Measurements from ENCODE around the gene DCLK1. TPM values are rescaled to one million over a fixed set of nuclear protein-coding genes. Genes with fewer than 3 reads are reported as not detected.

The DCLK1 gene
- total RNA-seq, 4 donors from 2014 or later = 1.1 to 10.8 (median 6.7) TPM

GRCh38 chr13:35736876-35737275 is 394.3 kb downstream of the DCLK1 start:
- intact Hi-C loops (cut with DNase I; ENCODE audit: low total_unique reads) (no loop called here), in situ Hi-C loops (cut with MboI; ENCODE audit: low pct_ligation_motif_present in 1 of 4, low pct_unique_long_range_greater_than_20kb in 1 of 4, low sequenced_read_pairs in 3 of 4) (no loop called here)

GRCh38 chr13:35733827-35734226 is 397.4 kb downstream of the DCLK1 start:
- Histone ChIP-seq H3K4me1 (peaks cover 0 to 11% (median 0%) of the 10 kb centered on the region in 4 donors), H3K27me3 (no peaks in the 10 kb centered on the region), H3K27ac (no peak overlapping the region), H3K9me3 (no peaks in the 10 kb centered on the region), H3K4me3 (no peak overlapping the region), H3K36me3 (no peaks in the 10 kb centered on the region)
- 45 to 49% methylated on average over 4 of the region's 4 CpGs for WGBS, 2 donors (ENCODE audit: low coverage in 1 of 2)
- in situ Hi-C loops (cut with MboI; ENCODE audit: low pct_ligation_motif_present in 1 of 4, low pct_unique_long_range_greater_than_20kb in 1 of 4, low sequenced_read_pairs in 3 of 4) = no loop called here
- TF ChIP-seq EP300 (IDR thresholded peaks at IDR 0.05; ENCODE audit: low read depth) (no peak), CTCF (IDR thresholded peaks at IDR 0.05) (no peak)
- intact Hi-C loops (cut with DNase I; ENCODE audit: low total_unique reads) = no loop called here
- no peak for DNase-seq

More at GRCh38 chr13:35736876-35737275, 394.3 kb downstream of the DCLK1 start:
- no peaks in the 10 kb centered on the region for H3K9me3 ChIP-seq
- no peaks in the 10 kb centered on the region for H3K27me3 ChIP-seq
- no peaks in the 10 kb centered on the region for H3K36me3 ChIP-seq
- no peak for TF ChIP-seq EP300 (IDR thresholded peaks at IDR 0.05; ENCODE audit: low read depth)
- TF ChIP-seq POLR2AphosphoS5 (IDR thresholded peaks at IDR 0.05) = no peak
- no peak for TF ChIP-seq POLR2A (IDR thresholded peaks at IDR 0.05)
- no peak for TF ChIP-seq CTCF (IDR thresholded peaks at IDR 0.05)
- no peak for DNase-seq
- H3K4me3 ChIP-seq = no peak overlapping the region
- WGBS, 2 donors (ENCODE audit: low coverage in 1 of 2) = 36 to 45% methylated on average over 2 of the region's 2 CpGs
- no peak overlapping the region for H3K27ac ChIP-seq
- H3K4me1 ChIP-seq = peaks cover 0 to 9% (median 0%) of the 10 kb centered on the region in 4 donors

DNA sequence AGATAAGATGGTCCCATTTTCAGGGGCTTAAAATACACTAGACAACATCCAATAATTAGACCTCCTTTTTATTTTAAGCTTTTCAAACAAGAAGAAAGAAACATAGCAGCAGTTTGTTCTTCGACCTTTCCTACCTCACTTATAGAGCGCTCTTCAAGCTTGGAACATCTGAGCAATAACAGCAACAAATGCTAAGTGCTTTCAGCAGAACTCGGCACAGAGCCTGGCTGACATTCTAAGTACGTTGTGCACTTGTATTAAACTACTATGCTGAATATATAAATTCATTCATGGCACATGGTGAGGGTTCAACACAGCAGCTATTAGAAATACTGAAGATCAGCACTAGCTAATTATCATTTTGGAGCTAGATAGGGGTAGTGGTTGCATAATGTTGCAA is 398.6 kb downstream of the DCLK1 start:
- Histone ChIP-seq H3K4me1 (peaks cover 0 to 11% (median 0%) of the 10 kb centered on the region in 4 donors), H3K9me3 (no peaks in the 10 kb centered on the region), H3K27me3 (no peaks in the 10 kb centered on the region), H3K4me3 (no peak overlapping the region), H3K27ac (no peak overlapping the region), H3K36me3 (no peaks in the 10 kb centered on the region)
- intact Hi-C loops (cut with DNase I; ENCODE audit: low total_unique reads) (no loop called here), in situ Hi-C loops (cut with MboI; ENCODE audit: low pct_ligation_motif_present in 1 of 4, low pct_unique_long_range_greater_than_20kb in 1 of 4, low sequenced_read_pairs in 3 of 4) (no loop called here)
- WGBS, 2 donors (ENCODE audit: low coverage in 1 of 2) = 61 to 80% methylated on average over 1 to 4 of the region's 4 CpGs
- TF ChIP-seq POLR2A (IDR thresholded peaks at IDR 0.05) (no peak), EP300 (IDR thresholded peaks at IDR 0.05; ENCODE audit: low read depth) (no peak), CTCF (IDR thresholded peaks at IDR 0.05) (no peak), POLR2AphosphoS5 (IDR thresholded peaks at IDR 0.05) (no peak)
- no peak for DNase-seq

DNA sequence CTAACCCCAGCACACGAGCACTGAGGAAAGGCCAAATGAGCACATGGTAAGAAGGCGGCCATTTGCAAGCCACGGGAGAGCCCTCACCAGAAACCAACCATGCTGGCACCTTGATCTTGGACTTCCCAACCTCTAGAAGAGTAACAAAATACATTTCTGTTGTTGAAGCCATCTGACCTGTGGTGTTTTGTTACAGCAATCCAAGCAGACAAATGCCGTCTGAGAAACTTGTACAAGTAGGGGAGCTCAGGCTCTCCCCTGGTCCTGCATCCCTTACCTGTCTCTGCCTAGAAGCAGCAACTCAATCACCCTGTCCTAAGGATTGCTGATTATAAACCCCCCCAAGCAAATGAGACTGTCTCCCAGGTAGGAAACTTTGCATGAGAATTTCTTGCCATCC is 399.7 kb downstream of the DCLK1 start:
- in situ Hi-C loops (cut with MboI; ENCODE audit: low pct_ligation_motif_present in 1 of 4, low pct_unique_long_range_greater_than_20kb in 1 of 4, low sequenced_read_pairs in 3 of 4) = no loop called here
- Histone ChIP-seq H3K36me3 (no peaks in the 10 kb centered on the region), H3K9me3 (no peaks in the 10 kb centered on the region), H3K4me1 (peaks cover 0 to 11% (median 0%) of the 10 kb centered on the region in 4 donors), H3K27ac (no peak overlapping the region), H3K27me3 (no peaks in the 10 kb centered on the region), H3K4me3 (no peak overlapping the region)
- 91% methylated on average over 4 of the region's 4 CpGs; no CpG with 5 or more reads in 1 of the 2 donors for WGBS, 2 donors (ENCODE audit: low coverage in 1 of 2)
- no peak for DNase-seq
- intact Hi-C loops (cut with DNase I; ENCODE audit: low total_unique reads) = no loop called here
- TF ChIP-seq POLR2AphosphoS5 (IDR thresholded peaks at IDR 0.05) (no peak), EP300 (IDR thresholded peaks at IDR 0.05; ENCODE audit: low read depth) (no peak)
